ENCODE measurements around the gene RMP24.

RMP24 gene

GRCh38 chr18:35972197-35973000, at the start of gene RMP24:
Gene RMP24 (plus strand): TSS chr18:35972679.
- 0 to 1% (median 0%) methylated on average over 63 to 73 of the region's 73 CpGs for WGBS, 5 donors
- Histone ChIP-seq H3K27ac (peak within 1 kb of the TSS; percentile 81 to 98 (median 92)), H3K27me3 (replicated peaks in 1 of 7) (no peaks in the 10 kb centered on the region), H3K4me1 (peaks cover 15 to 67% (median 46%) of the 10 kb centered on the region in 6 donors), H3K4me3 (peak within 1 kb of the TSS; percentile 75 to 91 (median 82)), H3K36me3 (peaks cover 0 to 38% (median 25%) of the 10 kb centered on the region in 6 donors), H3K9me3 (no peaks in the 10 kb centered on the region)
- intact Hi-C loops (cut with DNase I; ENCODE audit: low total_unique reads), result no loop called here
- DNase-seq, result peak; percentile 98
- TF ChIP-seq POLR2A (IDR thresholded peaks at IDR 0.05) (peak in 1 of 3 donors; percentile 46), POLR2AphosphoS5 (IDR thresholded peaks at IDR 0.05) (peak; percentile 91 to 93 (median 93)), CTCF (IDR thresholded peaks at IDR 0.05 in 8 of 11, conservative IDR thresholded peaks at IDR 0.05 in 3 of 11) (peak in 5 of 11 experiments; percentile 8 to 42 (median 23))

GRCh38 chr18:35923939-35924684, 48.4 kb upstream of the RMP24 start:
- TF ChIP-seq POLR2A (IDR thresholded peaks at IDR 0.05), result no peak
- TF ChIP-seq CTCF (IDR thresholded peaks at IDR 0.05 in 8 of 11, conservative IDR thresholded peaks at IDR 0.05 in 3 of 11), result no peak
- TF ChIP-seq POLR2AphosphoS5 (IDR thresholded peaks at IDR 0.05), result no peak
- H3K9me3 ChIP-seq, result no peaks in the 10 kb centered on the region
- H3K27me3 ChIP-seq (replicated peaks in 1 of 7), result peaks cover 0 to 24% (median 0%) of the 10 kb centered on the region in 7 donors
- DNase-seq, result no peak
- H3K4me3 ChIP-seq, result no peak overlapping the region
- H3K4me1 ChIP-seq, result no peaks in the 10 kb centered on the region
- intact Hi-C loops (cut with DNase I; ENCODE audit: low total_unique reads), result no loop called here
- WGBS, 5 donors, result 55 to 72% (median 64%) methylated on average over 4 of the region's 4 CpGs
- no peak overlapping the region for H3K27ac ChIP-seq
- no peaks in the 10 kb centered on the region for H3K36me3 ChIP-seq

GRCh38 chr18:35926884-35927283, 45.6 kb upstream of the RMP24 start:
- intact Hi-C loops (cut with DNase I; ENCODE audit: low total_unique reads), result no loop called here
- Histone ChIP-seq H3K9me3 (peaks cover 0 to 18% (median 13%) of the 10 kb centered on the region in 8 donors), H3K36me3 (no peaks in the 10 kb centered on the region), H3K27me3 (replicated peaks in 1 of 7) (peaks cover 0 to 19% (median 0%) of the 10 kb centered on the region in 7 donors), H3K4me3 (no peak overlapping the region), H3K4me1 (no peaks in the 10 kb centered on the region), H3K27ac (no peak overlapping the region)
- no peak for DNase-seq
- WGBS, 5 donors, result 89 to 94% (median 91%) methylated on average over 11 of the region's 11 CpGs
- TF ChIP-seq CTCF (IDR thresholded peaks at IDR 0.05 in 8 of 11, conservative IDR thresholded peaks at IDR 0.05 in 3 of 11), result no peak
- no peak for TF ChIP-seq POLR2AphosphoS5 (IDR thresholded peaks at IDR 0.05)
- no peak for TF ChIP-seq POLR2A (IDR thresholded peaks at IDR 0.05)

GRCh38 chr18:35927430-35927829, 45.0 kb upstream of the RMP24 start:
- Histone ChIP-seq H3K27ac (no peak overlapping the region), H3K36me3 (no peaks in the 10 kb centered on the region), H3K27me3 (replicated peaks in 1 of 7) (peaks cover 0 to 13% (median 0%) of the 10 kb centered on the region in 7 donors), H3K9me3 (peaks cover 0 to 18% (median 13%) of the 10 kb centered on the region in 8 donors), H3K4me3 (no peak overlapping the region), H3K4me1 (no peaks in the 10 kb centered on the region)
- DNase-seq, result no peak
- TF ChIP-seq POLR2AphosphoS5 (IDR thresholded peaks at IDR 0.05) (no peak), POLR2A (IDR thresholded peaks at IDR 0.05) (no peak), CTCF (IDR thresholded peaks at IDR 0.05 in 8 of 11, conservative IDR thresholded peaks at IDR 0.05 in 3 of 11) (no peak)
- intact Hi-C loops (cut with DNase I; ENCODE audit: low total_unique reads), result no loop called here
- 84 to 93% (median 90%) methylated on average over 3 of the region's 3 CpGs for WGBS, 5 donors

All from spleen (tissue), 11 donors.